GM18499 (cell line): ENCODE results near the gene NPEPPS.
"Not testable (repeated sequence)": the region's sequence is repeated elsewhere in the genome, so short reads cannot be mapped to it uniquely, and the experiment has no call there.

Experiments used
- ATAC-seq: cut with Tn5 transposase; IDR thresholded peaks from one replicate; pipeline ENCODE4 v1.9.1; 2021; ENCODE audit warnings: moderate number of reproducible peaks; ENCODE audit not compliant: insufficient read depth, unreplicated experiment

The NPEPPS gene

GRCh38 chr17:47530557-47531232, at the start of gene NPEPPS:
Gene NPEPPS (plus strand): TSS chr17:47531108. CDS start chr17:47531301, 193 bp downstream.
- not testable (repeated sequence) for ATAC-seq

- ATAC-seq: not testable (repeated sequence)
Observed at GRCh38 chr17:47491841-47492212, 39.1 kb upstream of the NPEPPS start.

- not testable (repeated sequence) for ATAC-seq
Observed at GRCh38 chr17:47499074-47499473, 31.8 kb upstream of the NPEPPS start.

DNA sequence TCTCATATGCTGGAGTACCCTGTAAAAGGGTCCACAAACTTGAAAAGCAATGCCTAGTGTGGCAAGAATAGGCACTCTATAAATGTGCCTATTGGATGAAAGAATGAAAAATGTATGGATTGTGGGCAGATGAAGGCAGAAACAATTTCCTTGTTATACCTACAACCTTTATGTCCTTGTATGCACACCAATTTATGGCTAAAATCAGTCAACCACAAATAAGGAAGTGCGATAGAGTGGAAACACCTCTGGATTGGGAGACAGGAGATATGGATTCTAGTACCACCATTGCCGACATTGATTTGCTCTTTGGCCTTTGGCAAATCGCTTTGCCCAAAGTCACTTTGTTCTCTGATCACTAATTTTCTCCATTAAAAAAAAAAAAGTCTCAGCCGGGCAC, 31.4 kb upstream of the NPEPPS start:
- ATAC-seq: not testable (repeated sequence)

GRCh38 chr17:47500620-47501019, 30.3 kb upstream of the NPEPPS start:
- ATAC-seq: not testable (repeated sequence)

DNA sequence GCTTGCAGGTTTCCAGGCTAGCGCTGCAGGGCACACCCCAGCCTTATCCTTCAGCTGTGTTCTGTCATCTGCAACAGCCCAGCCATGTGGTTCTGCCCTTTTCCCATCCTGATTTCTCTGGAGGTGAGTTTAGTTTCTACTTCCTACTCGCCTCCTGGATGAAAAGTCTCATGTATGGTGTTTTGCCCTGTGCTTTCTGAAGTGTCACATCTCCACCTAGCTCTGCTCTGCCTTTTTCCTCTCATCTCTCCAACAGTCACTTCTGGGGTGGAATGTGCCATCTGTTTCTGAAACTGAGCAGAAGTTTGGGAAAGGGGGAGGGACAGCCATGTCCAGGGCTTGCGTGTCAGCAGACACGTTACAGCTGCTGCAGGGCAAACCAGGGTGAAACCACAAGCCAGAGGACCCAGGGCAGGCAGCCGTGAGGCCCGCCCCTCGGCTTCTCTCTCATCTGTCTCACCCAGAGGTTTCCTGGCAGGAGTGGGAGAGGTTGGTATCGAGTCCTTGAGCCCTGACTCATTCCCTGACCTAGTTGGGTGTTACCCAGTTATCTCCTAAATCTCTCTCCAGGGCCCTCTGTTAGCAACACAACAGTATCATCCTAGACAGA, 28.7 kb upstream of the NPEPPS start:
- not testable (repeated sequence) for ATAC-seq

DNA sequence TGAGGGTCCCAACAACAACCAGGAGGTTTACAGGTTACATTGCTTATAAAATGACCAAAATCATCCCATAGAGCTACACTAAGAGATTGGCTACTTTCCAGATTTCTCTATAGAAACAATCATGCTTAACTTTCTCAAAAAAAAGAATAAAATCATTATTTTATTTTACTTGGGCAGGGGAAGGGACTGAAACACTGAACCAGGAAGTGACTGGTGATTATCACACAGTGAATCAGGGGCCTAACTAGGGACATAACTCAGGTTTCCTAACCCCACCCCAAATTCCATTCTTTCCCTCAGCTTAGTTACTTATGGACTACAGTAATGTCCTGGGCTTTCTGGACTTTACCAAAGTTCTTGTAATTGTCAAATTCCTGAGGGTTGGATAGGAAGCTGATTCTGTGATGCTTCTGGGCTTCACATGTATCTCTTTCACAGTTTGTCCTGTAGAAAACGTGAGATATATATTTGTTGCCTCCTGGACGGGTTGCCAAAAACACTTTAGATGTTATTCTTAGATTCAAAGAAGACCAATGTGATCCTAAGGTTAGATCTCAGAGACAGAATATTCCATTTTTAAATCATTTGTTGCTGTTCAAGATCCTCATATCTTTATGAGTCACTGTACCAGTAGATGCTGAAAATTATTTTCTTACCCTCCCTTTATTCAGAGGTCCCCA, 28.0 kb upstream of the NPEPPS start:
- ATAC-seq: not testable (repeated sequence)

DNA sequence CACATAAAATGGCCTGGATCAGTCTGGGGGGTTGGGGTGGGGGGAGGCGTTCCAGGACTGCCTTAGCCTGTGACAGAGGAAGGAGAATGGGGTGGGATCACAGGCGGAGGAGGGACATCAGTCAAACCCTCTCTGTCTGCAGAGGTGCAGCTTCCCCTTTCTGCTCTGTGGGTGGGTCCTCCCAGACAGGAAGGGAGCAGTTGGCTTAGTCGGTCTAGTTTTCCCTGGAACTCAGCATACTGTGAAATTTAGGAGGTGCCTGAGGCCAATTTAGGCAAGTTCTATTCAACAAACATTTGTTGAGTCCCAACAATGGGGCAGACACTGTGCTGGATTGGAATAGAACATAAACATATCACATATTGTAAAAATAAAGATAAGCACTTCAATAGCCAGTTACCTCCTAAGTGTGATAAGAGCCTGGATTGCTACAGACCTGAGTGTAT, 19.2 kb upstream of the NPEPPS start:
- not testable (repeated sequence) for ATAC-seq

DNA sequence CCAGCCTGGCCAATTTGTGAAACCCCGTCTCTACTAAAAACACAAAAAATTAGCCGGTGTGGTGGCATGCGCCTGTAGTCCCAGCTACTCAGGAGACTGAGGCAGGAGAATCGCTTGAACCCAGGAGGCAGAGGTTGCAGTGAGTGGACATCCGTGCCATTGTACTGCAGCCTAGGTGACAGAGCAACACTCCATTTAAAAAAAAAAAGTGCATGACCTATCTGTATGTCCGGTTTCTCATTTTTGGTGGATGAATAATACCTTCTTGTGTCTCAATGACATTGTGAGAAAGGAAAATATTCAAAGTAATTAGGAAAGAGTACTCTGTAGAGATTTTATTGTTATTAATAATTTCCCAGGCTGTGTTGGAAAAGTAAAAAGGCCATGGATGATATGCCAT, 17.6 kb upstream of the NPEPPS start:
- ATAC-seq: not testable (repeated sequence)

- ATAC-seq: not testable (repeated sequence)
Observed at GRCh38 chr17:47518880-47519279, 12.0 kb upstream of the NPEPPS start.

- ATAC-seq: not testable (repeated sequence)
Observed at GRCh38 chr17:47519365-47519764, 11.5 kb upstream of the NPEPPS start.

GRCh38 chr17:47520279-47520678, 10.6 kb upstream of the NPEPPS start:
- ATAC-seq: not testable (repeated sequence)

GRCh38 chr17:47521434-47521833, 9.5 kb upstream of the NPEPPS start:
- not testable (repeated sequence) for ATAC-seq

- ATAC-seq: not testable (repeated sequence)
Observed at GRCh38 chr17:47522341-47522740, 8.6 kb upstream of the NPEPPS start.

GRCh38 chr17:47531233-47531820, 419 bp downstream of the NPEPPS start:
- ATAC-seq: not testable (repeated sequence)

GRCh38 chr17:47539085-47539484, 8.2 kb downstream of the NPEPPS start:
- not testable (repeated sequence) for ATAC-seq

GRCh38 chr17:47541676-47542075, 10.8 kb downstream of the NPEPPS start:
- ATAC-seq: not testable (repeated sequence)

- not testable (repeated sequence) for ATAC-seq
Observed at GRCh38 chr17:47544327-47544726, 13.4 kb downstream of the NPEPPS start.

- not testable (repeated sequence) for ATAC-seq
Observed at GRCh38 chr17:47554733-47555132, 23.8 kb downstream of the NPEPPS start.

GRCh38 chr17:47556108-47556507, 25.2 kb downstream of the NPEPPS start:
- not testable (repeated sequence) for ATAC-seq
